ENCODE data around the gene S100A16.

S100A16 gene

DNA sequence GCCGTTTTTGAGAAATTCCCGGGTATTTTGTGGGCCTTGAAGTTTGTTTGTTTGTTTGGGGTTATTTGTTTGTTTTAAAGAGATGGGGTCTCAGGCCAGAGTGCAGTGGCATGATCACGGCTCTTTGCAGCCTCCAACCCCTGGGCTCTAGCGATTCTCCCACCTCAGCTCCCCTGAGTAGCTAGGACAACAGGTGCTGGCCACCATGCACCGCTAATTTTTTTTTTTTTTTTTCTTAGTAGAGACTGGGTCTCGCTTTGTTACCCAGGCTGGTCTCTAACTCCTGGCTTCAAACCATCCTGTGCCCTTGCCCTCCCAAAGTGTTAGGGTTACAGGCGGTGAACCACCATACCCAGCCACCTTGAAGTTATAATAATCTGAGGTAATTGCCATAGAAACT, 22.9 kb upstream of the S100A16 start:
- no peak for DNase-seq

DNA sequence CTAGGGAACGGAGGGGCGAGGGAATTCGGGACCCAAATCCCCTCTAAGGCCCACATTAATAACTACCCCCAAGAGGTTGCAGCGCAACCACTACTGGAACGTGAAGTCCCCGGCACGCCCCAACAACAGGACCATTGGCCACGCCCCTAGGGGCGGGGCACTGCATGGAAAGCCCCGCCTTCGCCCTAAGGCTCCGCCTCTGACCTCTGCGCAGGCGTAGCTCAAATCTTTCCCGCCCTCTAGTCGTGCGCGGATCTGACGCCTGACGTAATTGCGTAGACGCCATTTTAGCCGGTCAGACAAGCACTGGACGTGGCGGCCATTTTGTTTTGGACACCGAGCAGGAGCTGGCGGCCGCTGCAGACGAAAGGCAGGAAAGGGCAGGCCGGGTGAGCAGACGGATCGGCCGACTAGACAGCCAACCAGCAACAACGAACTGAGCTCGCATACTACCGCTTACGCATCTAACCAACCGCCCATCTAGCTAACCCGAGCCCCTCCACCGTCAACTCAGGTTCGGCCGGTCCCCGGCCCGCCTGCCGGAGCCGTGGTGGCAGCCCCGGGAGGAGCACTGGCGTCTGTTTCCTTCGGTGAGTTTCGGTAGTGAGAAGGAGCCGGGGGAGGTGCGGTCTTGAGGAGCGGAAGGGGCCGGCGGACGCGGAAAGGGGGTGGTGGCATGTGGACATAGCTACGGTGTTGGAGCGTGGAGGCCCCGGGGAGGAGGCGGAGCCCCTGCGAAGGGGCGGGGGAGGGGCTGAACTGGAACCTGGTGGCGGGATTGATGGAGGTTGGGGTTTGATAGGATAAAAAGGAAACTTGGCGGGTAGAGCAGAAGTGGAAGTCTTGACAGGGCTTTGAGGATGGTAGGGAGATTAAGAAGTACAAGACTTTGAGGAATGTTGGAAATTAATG, 21.1 kb upstream of the S100A16 start, which contains the start of gene CHTOP:
CHTOP (plus strand) TSS at position 313 of the 912 bp plus-strand sequence. CDS start 2,523 bp downstream, outside the sequence.
- peak; percentile 90 for DNase-seq

GRCh38 chr1:153633161-153633753, 20.3 kb upstream of the S100A16 start:
- DNase-seq: no peak

GRCh38 chr1:153631047-153632022, 18.4 kb upstream of the S100A16 start:
- no peak for DNase-seq

DNA sequence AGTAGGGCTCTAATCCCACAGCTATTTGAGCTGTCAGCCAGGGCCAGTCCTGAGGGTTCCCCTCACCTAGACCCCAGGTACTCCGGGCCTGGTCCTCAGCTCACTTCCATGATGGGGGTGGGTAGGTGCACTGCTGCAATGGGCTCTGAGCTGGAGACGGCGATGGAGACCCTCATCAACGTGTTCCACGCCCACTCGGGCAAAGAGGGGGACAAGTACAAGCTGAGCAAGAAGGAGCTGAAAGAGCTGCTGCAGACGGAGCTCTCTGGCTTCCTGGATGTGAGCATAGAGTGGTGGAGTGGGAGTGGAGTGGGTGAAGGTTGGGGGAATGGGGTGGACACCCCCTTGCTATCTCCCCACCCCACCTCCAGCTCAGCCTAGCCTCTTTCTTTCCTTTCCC, 17.4 kb upstream of the S100A16 start:
- DNase-seq: no peak

GRCh38 chr1:153629971-153630370, 17.0 kb upstream of the S100A16 start:
- no peak for DNase-seq

GRCh38 chr1:153629343-153629665, 16.4 kb upstream of the S100A16 start:
- DNase-seq: no peak

DNA sequence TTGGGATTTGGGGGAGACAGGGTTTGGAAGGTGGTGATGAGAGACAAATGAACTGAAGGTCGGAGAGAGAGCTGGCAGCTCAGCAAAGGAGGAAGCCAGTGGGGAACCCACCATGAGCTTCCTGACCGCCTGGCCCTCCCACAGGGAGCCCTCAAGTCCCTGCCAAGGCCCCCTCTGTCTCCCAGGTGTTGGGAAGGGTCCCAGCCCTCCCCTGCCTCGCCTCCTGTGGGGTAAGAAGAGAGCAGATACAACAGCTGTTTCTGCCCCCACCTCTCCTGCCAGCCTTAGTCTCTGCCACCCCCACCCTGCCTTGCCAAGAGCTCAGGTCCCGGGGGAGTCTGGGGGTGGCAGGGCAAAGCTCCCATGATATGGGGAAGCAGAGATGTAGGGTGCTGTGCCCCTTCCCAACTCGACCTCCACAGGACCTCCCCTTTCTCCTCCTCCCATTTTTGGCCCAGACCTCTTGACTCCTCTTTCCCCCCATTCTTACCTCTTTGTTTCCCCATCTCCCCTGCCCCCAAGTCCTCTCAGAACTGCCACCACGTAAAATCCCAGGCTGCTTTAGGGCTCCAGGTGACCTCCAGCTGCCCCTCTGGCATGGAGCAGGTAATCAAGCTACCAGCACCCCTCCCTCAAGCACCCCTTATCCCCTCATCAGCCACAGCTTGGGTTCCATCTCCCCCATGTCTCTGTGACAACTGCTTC, 15.9 kb upstream of the S100A16 start:
- no peak for DNase-seq

DNA sequence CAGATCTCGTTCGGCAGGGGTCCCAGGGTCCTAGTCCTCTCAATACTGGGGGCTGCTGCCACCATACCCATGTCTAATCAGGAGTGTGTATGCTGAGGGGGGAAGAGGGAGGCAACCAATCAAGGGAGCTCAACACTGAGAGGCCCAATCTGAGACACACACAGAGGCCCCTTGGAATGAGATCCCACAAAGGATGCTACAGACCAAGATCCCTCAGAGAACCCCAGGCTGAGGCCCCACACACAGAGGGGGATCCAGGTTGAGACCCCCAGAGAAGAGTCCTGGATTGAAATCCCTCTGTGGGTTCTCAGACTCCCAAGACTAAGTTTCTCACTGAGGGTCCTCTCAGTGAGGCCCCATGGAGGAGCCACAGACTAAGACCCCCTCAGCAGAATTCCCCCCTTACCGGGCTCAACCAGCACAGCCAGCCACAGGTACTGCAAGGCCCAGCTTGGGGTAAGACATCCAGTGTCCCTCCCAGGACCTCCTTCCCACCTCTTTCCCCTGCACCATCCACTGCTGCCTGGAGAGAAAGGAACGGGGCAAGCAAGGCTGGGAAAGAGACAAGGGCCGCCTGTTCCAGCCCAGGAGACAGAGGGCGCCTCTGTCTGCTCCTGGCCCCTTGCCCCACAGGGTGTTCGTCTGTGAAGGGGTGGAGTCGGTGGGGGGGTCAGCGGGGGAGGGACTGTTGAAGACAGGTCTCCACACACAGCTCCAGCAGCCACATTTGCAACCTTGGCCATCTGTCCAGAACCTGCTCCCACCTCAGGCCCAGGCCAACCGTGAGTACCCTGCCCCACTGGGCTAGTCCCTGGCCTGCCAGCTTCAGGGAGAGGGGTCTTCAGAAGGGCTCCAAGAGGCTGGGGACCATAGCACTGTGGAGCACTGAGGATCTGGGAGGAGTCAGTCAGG, 15.0 kb upstream of the S100A16 start, which contains the start of gene S100A1:
S100A1 (plus strand) TSS at position 720 of the 912 bp plus-strand sequence. CDS start 2,088 bp downstream, outside the sequence.
- no peak for DNase-seq

- DNase-seq: peak; percentile 75
Observed at GRCh38 chr1:153626904-153627714, 14.2 kb upstream of the S100A16 start, which contains the start of gene S100A13. S100A13 (minus strand) TSS chr1:153627505; CDS start chr1:153626472, 1,033 bp downstream.

- no peak for DNase-seq
Observed at GRCh38 chr1:153626477-153626903, 13.6 kb upstream of the S100A16 start.

- no peak for DNase-seq
Observed at GRCh38 chr1:153624965-153625611, 12.2 kb upstream of the S100A16 start.

DNA sequence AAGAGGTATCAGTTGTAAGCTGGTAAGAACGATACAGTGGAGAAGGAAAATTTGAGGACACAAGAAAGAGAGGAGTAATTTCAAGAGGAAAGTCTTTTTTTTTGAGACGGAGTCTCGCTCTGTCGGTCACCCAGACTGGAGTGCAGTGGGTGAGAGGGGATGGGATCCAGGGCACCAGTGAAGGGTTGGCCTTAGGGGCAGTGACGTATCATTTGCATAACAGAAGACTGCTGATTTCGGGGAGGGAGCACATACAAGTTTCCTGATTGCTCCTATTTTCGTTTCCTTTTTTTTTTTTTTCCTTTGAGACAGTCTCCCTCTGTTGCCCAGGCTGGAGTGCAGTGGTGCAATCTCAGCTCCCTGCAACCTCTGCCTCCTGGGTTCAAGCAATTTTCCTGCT, 10.2 kb upstream of the S100A16 start:
- no peak for DNase-seq

- DNase-seq: no peak
Observed at GRCh38 chr1:153619171-153619570, 6.2 kb upstream of the S100A16 start.

- no peak for DNase-seq
Observed at GRCh38 chr1:153617663-153618062, 4.7 kb upstream of the S100A16 start.

- no peak for DNase-seq
Observed at GRCh38 chr1:153616917-153617311, 4.0 kb upstream of the S100A16 start.

DNA sequence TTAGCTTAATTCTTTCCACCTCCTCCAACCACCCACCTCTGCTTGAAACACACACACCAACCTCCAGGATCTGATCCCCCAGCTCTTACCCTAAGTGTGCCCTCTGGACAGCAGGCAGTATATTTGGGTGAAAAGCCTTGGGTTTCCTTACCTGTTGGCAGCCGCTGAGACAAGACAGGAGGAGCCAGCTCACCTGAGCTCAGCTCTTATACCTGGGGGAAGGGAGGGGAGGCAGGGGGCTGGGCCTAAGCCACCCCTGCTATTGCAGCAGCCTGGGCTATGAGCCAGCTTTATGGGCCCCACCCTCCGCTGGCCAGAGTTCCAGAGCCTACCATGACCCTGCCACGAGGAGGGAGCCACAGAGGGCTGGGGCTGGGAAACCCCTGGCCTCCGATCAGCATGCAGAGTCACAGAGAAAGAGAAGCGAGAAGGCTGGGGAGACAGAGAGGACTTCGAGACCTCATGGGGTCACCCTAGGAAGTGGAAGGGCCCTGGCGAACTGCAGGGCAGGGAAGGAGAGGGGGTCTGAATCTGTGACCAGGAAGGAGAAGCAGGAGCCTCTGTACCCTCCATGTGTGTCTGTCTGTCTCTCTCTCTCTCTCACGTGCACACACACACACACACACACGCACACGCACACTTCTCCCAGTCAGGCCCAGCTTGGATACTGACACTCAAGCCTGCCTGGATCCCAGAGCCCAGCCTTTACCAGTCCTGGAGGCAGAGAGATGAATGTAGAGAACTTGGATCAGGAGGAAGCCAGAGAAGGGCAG, 3.4 kb upstream of the S100A16 start, which contains the start of gene S100A14:
S100A14 (minus strand) TSS at position 182 of the 773 bp plus-strand sequence. CDS start 467 bp downstream, outside the sequence.
- DNase-seq: no peak

DNA sequence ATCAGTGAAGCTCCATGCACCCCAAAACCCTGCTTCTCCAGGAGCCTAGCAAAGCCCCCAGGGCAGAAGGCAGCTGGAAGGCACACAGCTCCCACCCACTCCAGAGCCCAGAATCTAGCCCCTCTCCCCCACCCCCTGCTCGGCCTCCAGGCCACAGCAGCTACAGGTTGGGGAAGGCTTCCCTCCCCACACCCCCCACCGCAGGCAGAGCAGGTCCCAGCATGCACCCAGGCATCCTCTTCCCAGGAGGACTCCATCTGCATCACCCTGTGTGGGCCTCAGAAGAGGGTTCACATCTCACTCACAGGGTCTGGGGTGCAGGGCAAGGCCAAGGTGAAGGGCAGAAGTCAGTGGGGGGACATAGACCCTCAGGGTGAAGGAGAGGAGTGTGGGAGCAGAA, 2.5 kb upstream of the S100A16 start:
- no peak for DNase-seq

- no peak for DNase-seq
Observed at GRCh38 chr1:153614906-153615305, 2.0 kb upstream of the S100A16 start.

Measured in 8988T (cell line).